Neuronal stem cell (in vitro differentiated cells): ENCODE measurements around the gene TUBB4B.

ENCODE experiments used
- DNase-seq: peaks from one replicate; pipeline ENCODE4 v3.0.0-alpha.2; 2013; ENCODE audit warnings: low spot score
- H2AFZ ChIP-seq: one replicate; pipeline ENCODE4 v1.6.1; 2013; ENCODE audit warnings: mild to moderate bottlenecking, low read length, inconsistent platforms
- H2AK5ac ChIP-seq: 2 replicates; pipeline ENCODE4 v1.6.1; 2013; ENCODE audit warnings: low read depth, mild to moderate bottlenecking, inconsistent platforms, low read length, moderate library complexity, mixed read lengths
- H2BK120ac ChIP-seq: 2 replicates; pipeline ENCODE4 v1.6.1; 2013; ENCODE audit warnings: low read depth, mild to moderate bottlenecking, inconsistent platforms, low read length, moderate library complexity, mixed read lengths
- H2BK12ac ChIP-seq: one replicate; pipeline ENCODE4 v1.6.1; 2013; ENCODE audit warnings: low read length, inconsistent platforms
- H2BK15ac ChIP-seq: 2 replicates; pipeline ENCODE4 v1.6.1; 2013; ENCODE audit warnings: mild to moderate bottlenecking, low read length, inconsistent platforms, mixed read lengths
- H2BK5ac ChIP-seq: one replicate; pipeline ENCODE4 v1.6.1; 2013; ENCODE audit warnings: inconsistent platforms, mild to moderate bottlenecking, low read length, moderate library complexity
- H3K14ac ChIP-seq: one replicate; pipeline ENCODE4 v1.6.1; 2013; ENCODE audit warnings: low read length, inconsistent platforms
- H3K18ac ChIP-seq: 2 replicates; pipeline ENCODE4 v1.6.1; 2013; ENCODE audit warnings: low read length, inconsistent platforms
- H3K23ac ChIP-seq: 2 replicates; pipeline ENCODE4 v1.6.1; 2013; ENCODE audit warnings: low read depth, mild to moderate bottlenecking, mixed read lengths, low read length, inconsistent platforms; ENCODE audit not compliant: poor library complexity
- H3K27ac ChIP-seq: replicated peaks from 3 replicates; pipeline ENCODE4 v1.5.1; 2013; ENCODE audit warnings: low read length, inconsistent platforms
- H3K27me3 ChIP-seq, 3 experiments: 2 replicates each; pipeline ENCODE4 v1.6.1; 2013; ENCODE audit warnings: low read length in 3 of 3, mild to moderate bottlenecking in 2 of 3, inconsistent platforms in 1 of 3, low read depth in 1 of 3, mixed read lengths in 1 of 3, moderate library complexity in 1 of 3; ENCODE audit not compliant: control insufficient read depth in 3 of 3, insufficient read depth in 3 of 3
- H3K36me3 ChIP-seq, 2 donors: replicated peaks in 1 of 2; 2 replicates each; pipeline ENCODE4 v1.6.1; 2013; ENCODE audit warnings: low read length in 2 of 2; ENCODE audit not compliant: control insufficient read depth in 2 of 2, insufficient read depth in 2 of 2
- H3K4ac ChIP-seq: 2 replicates; pipeline ENCODE4 v1.6.1; 2013; ENCODE audit warnings: inconsistent platforms, mild to moderate bottlenecking, low read length, moderate library complexity
- H3K4me1 ChIP-seq, 2 donors: 1 replicate in 1 of 2; 2 replicates in 1 of 2; pipeline ENCODE4 v1.6.1; 2013; ENCODE audit warnings: low read length in 2 of 2, low read depth in 1 of 2; ENCODE audit not compliant: control insufficient read depth in 2 of 2, insufficient read depth in 1 of 2
- H3K4me2 ChIP-seq: one replicate; pipeline ENCODE4 v1.6.1; 2013; ENCODE audit warnings: mild to moderate bottlenecking, low read length, inconsistent platforms; ENCODE audit not compliant: insufficient read depth, poor library complexity, severe bottlenecking
- H3K4me3 ChIP-seq, 2 donors: 2 replicates each; pipeline ENCODE4 v1.5.1; 2013; ENCODE audit warnings: low read length in 2 of 2, mild to moderate bottlenecking in 2 of 2, inconsistent platforms in 1 of 2, moderate library complexity in 1 of 2
- H3K79me1 ChIP-seq: one replicate; pipeline ENCODE4 v1.6.1; 2013; ENCODE audit warnings: low read depth, mild to moderate bottlenecking, inconsistent platforms, low read length, moderate library complexity
- H3K9ac ChIP-seq: one replicate; pipeline ENCODE4 v1.6.1; 2013; ENCODE audit warnings: mild to moderate bottlenecking, low read depth, low read length, inconsistent platforms; ENCODE audit not compliant: poor library complexity
- H3K9me3 ChIP-seq, 2 donors: replicated peaks in 1 of 2; 2 replicates each; pipeline versions ENCODE3 to v1.6.1; 2013; ENCODE audit warnings: low read length in 2 of 2, mild to moderate bottlenecking in 2 of 2, inconsistent platforms in 1 of 2, low read depth in 1 of 2, mixed read lengths in 1 of 2, moderate library complexity in 1 of 2; ENCODE audit not compliant: control insufficient read depth in 2 of 2, insufficient read depth in 1 of 2
- H4K8ac ChIP-seq: one replicate; pipeline ENCODE4 v1.6.1; 2013; ENCODE audit warnings: low read depth, mild to moderate bottlenecking, inconsistent platforms, low read length, moderate library complexity
- H4K91ac ChIP-seq: one replicate; pipeline ENCODE4 v1.6.1; 2013; ENCODE audit warnings: low read length, low read depth, mild to moderate bottlenecking, inconsistent platforms; ENCODE audit not compliant: poor library complexity
- WGBS, 2 donors: extraction: QIAGEN DNeasy Blood & Tissue Kit; methylation state at CpG; one replicate each; pipeline ENCODE4 v1.1.7; 2013; ENCODE audit warnings: missing lambda C conversion rate in 2 of 2, mixed read lengths in 1 of 2; ENCODE audit not compliant: insufficient read length in 2 of 2, insufficient replicate concordance in 1 of 2; ENCODE audit errors: extremely low coverage in 2 of 2; 5-methylcytosine and 5-hydroxymethylcytosine counted together

The TUBB4B gene

DNA sequence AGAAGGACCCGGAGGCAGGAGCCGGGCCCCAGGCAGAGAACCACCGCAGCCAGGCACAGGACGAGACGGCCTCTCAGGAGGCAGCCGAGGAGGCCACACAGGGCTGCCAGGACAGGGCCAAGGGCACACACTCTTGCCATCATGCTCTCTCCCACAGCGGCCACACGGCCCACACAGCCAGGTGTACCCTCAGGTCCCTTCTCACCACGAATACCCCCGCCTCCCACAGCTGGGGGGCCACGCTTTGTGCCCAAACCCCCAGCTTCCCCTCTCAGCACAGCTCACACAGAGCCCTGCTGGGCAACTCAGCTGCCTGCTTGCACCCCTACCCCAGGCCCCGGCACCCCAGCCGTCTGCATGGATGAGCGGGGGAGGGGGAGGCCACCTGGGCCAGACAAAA is 47.3 kb upstream of the TUBB4B start:
- Histone ChIP-seq H3K4me2 (no peak overlapping the region), H3K27ac (no peak overlapping the region), H3K4ac (no peak overlapping the region), H2BK12ac (no peak overlapping the region), H4K8ac (peak overlapping the region; percentile 96), H3K9me3 (peaks cover 0 to 1% of the 10 kb centered on the region in 2 donors), H4K91ac (no peak overlapping the region), H3K18ac (no peak overlapping the region), H3K23ac (no peak overlapping the region), H3K14ac (no peak overlapping the region), H3K27me3 (no peaks in the 10 kb centered on the region), H3K4me1 (peaks cover 16 to 21% of the 10 kb centered on the region in 2 donors), H2BK15ac (no peak overlapping the region), H3K79me1 (peaks cover 32% of the 10 kb centered on the region), H2BK5ac (peak overlapping the region; percentile 39), H2AK5ac (peak overlapping the region; percentile 68), H2AFZ (no peak overlapping the region), H2BK120ac (no peak overlapping the region), H3K4me3 (no peak overlapping the region), H3K36me3 (peaks cover 7 to 28% of the 10 kb centered on the region in 2 donors), H3K9ac (peak overlapping the region; percentile 81)
- no peak for DNase-seq
- WGBS, 2 donors: no CpG with 5 or more reads among the region's 14 CpGs

DNA sequence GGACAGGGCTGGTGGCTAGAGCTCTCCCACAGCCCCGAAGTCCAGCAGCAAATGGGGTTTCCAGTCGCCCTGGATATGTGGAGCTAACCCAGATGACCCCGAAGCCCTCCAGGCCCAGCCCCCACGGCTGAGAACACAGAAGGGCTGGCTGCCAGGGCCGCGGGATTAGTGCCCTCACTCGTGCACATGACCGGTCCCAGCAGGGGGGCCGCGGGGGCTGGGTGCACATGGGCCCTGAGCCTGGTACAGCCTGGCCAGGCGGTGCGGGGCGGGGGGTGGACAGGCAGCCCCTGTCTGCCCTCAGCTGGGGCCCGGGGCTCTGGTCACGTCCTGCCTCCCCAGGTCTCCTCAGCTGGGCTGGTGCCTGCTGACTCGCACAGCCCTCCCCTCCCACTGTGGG is 46.7 kb upstream of the TUBB4B start:
- DNase-seq: no peak
- Histone ChIP-seq H3K4me2 (no peak overlapping the region), H3K18ac (no peak overlapping the region), H2AK5ac (peak overlapping the region; percentile 26), H3K79me1 (peaks cover 31% of the 10 kb centered on the region), H2BK120ac (peak overlapping the region; percentile 87), H3K4me3 (no peak overlapping the region), H3K27ac (no peak overlapping the region), H3K4ac (no peak overlapping the region), H3K36me3 (peaks cover 7 to 28% of the 10 kb centered on the region in 2 donors), H3K14ac (peak overlapping the region; percentile 8), H2BK5ac (peak overlapping the region; percentile 39), H4K91ac (no peak overlapping the region), H2AFZ (no peak overlapping the region), H3K23ac (peak overlapping the region; percentile 43), H2BK15ac (no peak overlapping the region), H4K8ac (no peak overlapping the region), H2BK12ac (no peak overlapping the region), H3K9ac (peak overlapping the region; percentile 44), H3K4me1 (peaks cover 14 to 23% of the 10 kb centered on the region in 2 donors), H3K27me3 (no peaks in the 10 kb centered on the region), H3K9me3 (peaks cover 0 to 1% of the 10 kb centered on the region in 2 donors)
- WGBS, 2 donors: no CpG with 5 or more reads among the region's 16 CpGs

DNA sequence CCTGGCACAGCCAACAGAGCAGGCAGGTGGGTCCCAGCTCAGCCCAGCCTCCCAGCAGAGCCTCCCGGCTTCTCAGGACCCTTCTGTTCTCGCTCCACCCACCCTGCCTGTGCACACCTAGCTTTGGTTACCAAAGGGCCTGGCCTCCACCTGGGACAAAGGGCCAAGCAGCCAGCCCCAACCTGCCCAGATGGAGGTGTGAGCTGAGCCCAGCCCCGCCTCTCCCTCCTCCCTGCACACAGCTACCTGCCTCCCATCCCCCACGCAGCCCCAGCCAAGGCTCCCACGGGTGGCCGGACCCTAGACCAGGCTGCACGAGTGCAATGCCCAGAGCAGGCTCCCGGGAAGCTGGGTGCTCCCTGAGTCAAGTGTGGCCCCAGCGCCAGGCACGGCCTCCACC is 46.2 kb upstream of the TUBB4B start:
- H3K27me3 ChIP-seq: no peaks in the 10 kb centered on the region
- DNase-seq: no peak
- no CpG with 5 or more reads among the region's 10 CpGs for WGBS, 2 donors

DNA sequence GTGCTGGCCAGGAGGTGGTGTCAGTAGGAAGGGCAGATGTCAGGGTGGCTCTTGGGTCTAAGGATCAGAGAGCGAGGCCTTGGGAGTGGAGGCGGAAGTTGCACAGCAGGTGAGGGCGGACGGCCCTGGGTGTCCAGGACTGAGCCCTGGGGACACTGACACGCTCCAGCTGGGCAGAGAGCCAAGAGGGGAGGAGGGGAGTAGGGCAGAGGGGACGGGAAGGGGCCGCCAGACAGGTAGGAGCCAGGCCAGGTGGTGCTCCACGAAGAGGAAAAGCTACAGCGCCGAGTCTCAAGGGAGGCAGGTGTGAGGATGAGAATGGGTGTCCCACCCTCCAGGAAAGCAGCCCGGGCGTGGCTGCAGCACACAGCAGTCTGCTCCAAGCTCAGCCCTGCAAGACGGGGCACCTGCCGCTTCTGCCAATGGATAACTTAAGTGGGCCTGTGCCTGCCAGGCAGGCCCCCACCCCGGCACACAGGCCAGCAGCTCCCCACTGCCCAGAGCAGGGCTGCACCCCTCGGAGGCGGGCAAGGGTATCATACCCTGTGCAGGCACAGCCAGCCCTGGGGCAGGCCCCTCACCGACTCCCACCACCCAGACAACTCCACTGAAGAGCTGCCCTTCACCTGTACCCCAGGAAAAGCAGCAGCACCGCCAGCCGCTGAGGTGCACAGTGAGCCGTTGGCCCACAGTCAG is 45.4 kb upstream of the TUBB4B start:
- no CpG with 5 or more reads among the region's 21 CpGs for WGBS, 2 donors

More for the DNA sequence above, 46.2 kb upstream of the TUBB4B start:
- Histone ChIP-seq H3K23ac (peak overlapping the region; percentile 65), H3K18ac (no peak overlapping the region), H4K8ac (no peak overlapping the region), H3K14ac (no peak overlapping the region), H4K91ac (no peak overlapping the region), H3K4me2 (no peak overlapping the region), H3K27ac (no peak overlapping the region), H3K36me3 (peaks cover 7 to 25% of the 10 kb centered on the region in 2 donors), H2AK5ac (peak overlapping the region; percentile 21), H3K4me1 (peaks cover 15 to 21% of the 10 kb centered on the region in 2 donors), H3K79me1 (peaks cover 31% of the 10 kb centered on the region), H2AFZ (no peak overlapping the region), H3K9ac (peak overlapping the region; percentile 44), H3K4ac (no peak overlapping the region), H2BK120ac (peak overlapping the region; percentile 87), H2BK15ac (no peak overlapping the region), H2BK12ac (no peak overlapping the region), H2BK5ac (no peak overlapping the region), H3K9me3 (peaks cover 0 to 1% of the 10 kb centered on the region in 2 donors), H3K4me3 (no peak overlapping the region)

More for the DNA sequence above, 45.4 kb upstream of the TUBB4B start:
- Histone ChIP-seq H3K4me2 (no peak overlapping the region), H2BK12ac (no peak overlapping the region), H3K9me3 (peaks cover 0 to 1% of the 10 kb centered on the region in 2 donors), H3K36me3 (peaks cover 2 to 18% of the 10 kb centered on the region in 2 donors), H3K4ac (no peak overlapping the region), H2AK5ac (no peak overlapping the region), H2BK5ac (peak overlapping the region; percentile 48), H3K9ac (no peak overlapping the region), H3K4me3 (no peak overlapping the region), H4K91ac (no peak overlapping the region), H4K8ac (peak overlapping the region; percentile 17), H3K23ac (peak overlapping the region; percentile 73), H2AFZ (no peak overlapping the region), H3K27ac (no peak overlapping the region), H3K27me3 (no peaks in the 10 kb centered on the region), H3K18ac (no peak overlapping the region), H3K79me1 (peaks cover 31% of the 10 kb centered on the region), H2BK15ac (peak overlapping the region; percentile 21), H2BK120ac (no peak overlapping the region), H3K14ac (no peak overlapping the region), H3K4me1 (peaks cover 15 to 19% of the 10 kb centered on the region in 2 donors)
- no peak for DNase-seq
